Lung (tissue), 12 donors: Measurements from ENCODE around the gene MAPK14. TPM values are rescaled to one million over a fixed set of nuclear protein-coding genes. Genes with fewer than 3 reads are reported as not detected.

Source experiments
- ATAC-seq: fragments of 200-7000 bp; cut with Tn5 transposase; one replicate; pipeline ENCODE4 v1.9.1; 2020; ENCODE audit warnings: moderate number of reproducible peaks; ENCODE audit not compliant: insufficient read depth, low FRiP score
- DNase-seq, 3 donors: peaks; one replicate each; pipeline ENCODE4 v3.0.0-alpha.2; 2013 to 2017
- H3K27ac ChIP-seq, 2 donors: one replicate each; pipeline ENCODE4 v1.5.1; 2013; ENCODE audit warnings: mild to moderate bottlenecking in 2 of 2, moderate library complexity in 2 of 2, control low read depth in 1 of 2, inconsistent platforms in 1 of 2, low read depth in 1 of 2, low read length in 1 of 2
- H3K27me3 ChIP-seq, 3 donors: one replicate each; pipeline ENCODE4 v1.5.1; 2013; ENCODE audit warnings: low read length in 2 of 3; ENCODE audit not compliant: control insufficient read depth in 3 of 3, insufficient read depth in 3 of 3
- H3K36me3 ChIP-seq, 4 donors: one replicate each; pipeline ENCODE4 v1.5.1; 2013; ENCODE audit warnings: low read length in 4 of 4, mild to moderate bottlenecking in 1 of 4, moderate library complexity in 1 of 4; ENCODE audit not compliant: control insufficient read depth in 4 of 4, insufficient read depth in 4 of 4
- H3K4me1 ChIP-seq, 5 donors: one replicate each; pipeline ENCODE4 v1.5.1; 2013; ENCODE audit warnings: low read length in 5 of 5, mild to moderate bottlenecking in 2 of 5, moderate library complexity in 1 of 5; ENCODE audit not compliant: control insufficient read depth in 5 of 5, insufficient read depth in 5 of 5
- H3K4me3 ChIP-seq: one replicate; pipeline ENCODE4 v1.5.1; 2013; ENCODE audit warnings: mild to moderate bottlenecking, control low read depth, moderate library complexity
- H3K9ac ChIP-seq, 2 donors: one replicate each; pipeline ENCODE4 v1.5.1; 2013; ENCODE audit warnings: low read length in 2 of 2, control low read depth in 1 of 2; ENCODE audit not compliant: insufficient read depth in 1 of 2
- H3K9me3 ChIP-seq, 4 donors: one replicate each; pipeline ENCODE4 v1.5.1; 2013; ENCODE audit warnings: low read length in 3 of 4, mild to moderate bottlenecking in 1 of 4, moderate library complexity in 1 of 4; ENCODE audit not compliant: control insufficient read depth in 4 of 4, insufficient read depth in 3 of 4
- CTCF ChIP-seq: IDR thresholded peaks from 2 replicates; pipeline ENCODE4 v1.5.1; 2012; ENCODE audit warnings: mild to moderate bottlenecking; ENCODE audit errors: control extremely low read depth, extremely low read depth
- WGBS, 2 donors: extraction: QIAGEN DNeasy Blood & Tissue Kit; methylation state at CpG; one replicate each; pipeline ENCODE4 v1.1.7; 2013; 5-methylcytosine and 5-hydroxymethylcytosine counted together
- polyA plus RNA-seq, 2 donors: library from polyadenylated mRNA; stranded (reverse); fragments of 200-250 nt; gene quantifications; one replicate each; pipeline ENCODE4 v1.2.1, GENCODE V29; 2013
- total RNA-seq, 2 donors: library from RNA; depleted of rRNA in 1 of 2; stranded (reverse); fragments of >200 nt in 1 of 2; gene quantifications; one replicate each; pipeline ENCODE4 v1.2.1, GENCODE V29; 2014 to 2021
- donor health status: control.
- donor health status: control.
- donor health status: Bipolar disorder and iron deficiency.
- donor health status: healthy.
- donor health status: DM: yes; HTN: yes; CAD: no.

Gene MAPK14
- total and polyA plus RNA-seq, 4 donors, result 12.8 to 93.3 (median 59.5) TPM

DNA sequence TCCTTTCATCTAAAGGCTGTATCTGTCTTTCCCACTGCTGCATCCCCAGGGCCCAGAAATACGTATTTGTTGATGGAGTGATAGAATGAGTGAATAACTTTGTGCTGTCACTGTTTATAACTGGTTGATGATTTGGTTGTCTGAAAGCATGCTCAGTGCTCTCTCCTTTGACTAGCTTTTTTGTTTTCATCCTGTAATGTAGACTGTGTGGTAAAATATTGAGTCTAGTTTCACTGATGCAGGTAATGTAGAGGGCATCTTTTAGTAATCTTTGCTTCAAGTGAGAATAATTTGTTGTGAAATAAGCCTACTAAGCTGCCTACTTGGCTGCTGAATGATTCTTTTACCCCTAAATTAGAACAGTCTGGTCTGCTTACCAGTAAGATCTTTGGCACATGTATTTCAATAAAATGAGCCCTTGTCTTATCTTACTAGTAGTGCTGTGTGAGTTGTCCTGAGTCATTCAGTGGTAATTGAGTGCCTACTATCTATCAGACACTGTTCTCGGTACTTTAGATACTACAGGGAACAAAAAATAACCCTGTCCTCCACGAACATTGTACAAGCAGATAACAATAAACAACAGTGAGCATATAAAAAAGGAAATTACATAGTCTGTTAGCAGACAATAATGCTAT lies 39.9 kb downstream of the MAPK14 start:
- 67 to 71% methylated on average over 3 of the region's 3 CpGs for WGBS, 2 donors
- peaks cover 0 to 28% (median 20%) of the 10 kb centered on the region in 5 donors for H3K4me1 ChIP-seq
- DNase-seq (no peak), ATAC-seq (peak; percentile 48)
- peaks cover 0 to 4% (median 2%) of the 10 kb centered on the region in 4 donors for H3K36me3 ChIP-seq
- no peak for TF ChIP-seq CTCF
- H3K27me3 ChIP-seq, result no peaks in the 10 kb centered on the region
- H3K9me3 ChIP-seq, result no peaks in the 10 kb centered on the region
- no peak overlapping the region for H3K4me3 ChIP-seq
- no peak overlapping the region for H3K9ac ChIP-seq
- H3K27ac ChIP-seq, result peak overlapping the region in 1 of 2 donors; percentile 72

- Histone ChIP-seq H3K9ac (no peak overlapping the region), H3K9me3 (no peaks in the 10 kb centered on the region), H3K36me3 (peaks cover 0 to 4% (median under 1%) of the 10 kb centered on the region in 4 donors), H3K27me3 (no peaks in the 10 kb centered on the region), H3K27ac (peak overlapping the region in 1 of 2 donors; percentile 72), H3K4me3 (no peak overlapping the region), H3K4me1 (peaks cover 0 to 28% (median 20%) of the 10 kb centered on the region in 5 donors)
- ATAC-seq (no peak), DNase-seq (no peak)
- no peak for TF ChIP-seq CTCF
Measured at GRCh38 chr6:36068012-36068392, 40.4 kb downstream of the MAPK14 start.

GRCh38 chr6:36068586-36068985 lies 41.0 kb downstream of the MAPK14 start:
- Histone ChIP-seq H3K27me3 (no peaks in the 10 kb centered on the region), H3K27ac (no peak overlapping the region), H3K9ac (no peak overlapping the region), H3K9me3 (no peaks in the 10 kb centered on the region), H3K4me3 (no peak overlapping the region), H3K4me1 (peaks cover 0 to 28% (median 20%) of the 10 kb centered on the region in 5 donors), H3K36me3 (peaks cover 0 to 4% (median 0%) of the 10 kb centered on the region in 4 donors)
- ATAC-seq, result no peak
- WGBS, 2 donors, result 62 to 79% methylated on average over 3 of the region's 3 CpGs
- no peak for TF ChIP-seq CTCF
- no peak for DNase-seq

DNA sequence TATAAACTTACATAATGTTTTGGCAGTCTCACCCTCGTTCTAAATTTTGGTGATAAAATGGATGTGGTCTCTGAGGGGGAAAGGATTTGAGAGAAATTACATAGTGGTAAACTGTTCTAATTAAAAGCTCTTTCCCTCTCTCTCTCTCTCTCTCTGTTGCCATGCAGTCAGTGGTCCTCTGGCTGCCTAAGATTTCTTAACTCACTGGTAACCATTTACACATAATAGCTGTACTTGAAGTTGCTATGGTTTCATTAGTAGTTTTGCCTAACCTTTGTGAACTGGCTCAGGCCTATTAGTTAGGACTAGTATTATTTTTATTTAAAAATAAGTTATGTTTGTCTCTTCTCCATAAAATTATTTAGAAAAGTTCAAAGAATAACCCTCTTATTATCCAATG lies 42.0 kb downstream of the MAPK14 start:
- 57 to 74% methylated on average over 1 of the region's 1 CpG for WGBS, 2 donors
- Histone ChIP-seq H3K36me3 (peaks cover 0 to 4% (median under 1%) of the 10 kb centered on the region in 4 donors), H3K4me1 (peaks cover 0 to 28% (median 16%) of the 10 kb centered on the region in 5 donors), H3K9me3 (no peaks in the 10 kb centered on the region), H3K27ac (no peak overlapping the region), H3K4me3 (no peak overlapping the region), H3K27me3 (no peaks in the 10 kb centered on the region), H3K9ac (no peak overlapping the region)
- ATAC-seq (no peak), DNase-seq (peak in 2 of 3 donors; percentile 18 to 23)
- no peak for TF ChIP-seq CTCF
